ENCODE data around the gene TNNC1. TPM values are rescaled to one million over a fixed set of nuclear protein-coding genes. Genes with fewer than 3 reads are reported as not detected.

Gene TNNC1
- total RNA-seq (1,875 and 4,623 TPM in 2 replicates), polyA plus RNA-seq (1,312 and 3,313 TPM in 2 replicates)

GRCh38 chr3:52453496-52454249 is at the start of gene TNNC1:
TSS of gene TNNC1 (minus strand) at chr3:52454041. CDS start at chr3:52454015, 26 bp downstream.
- H3K4me1 ChIP-seq (ENCODE audit: low read depth), result peaks cover 49% of the 10 kb centered on the region
- H3K27me3 ChIP-seq, result no peaks in the 10 kb centered on the region
- H3K9me3 ChIP-seq (ENCODE audit: low read depth), result no peaks in the 10 kb centered on the region
- peaks cover 33% of the 10 kb centered on the region for H3K36me3 ChIP-seq
- peak within 1 kb of the TSS; percentile 59 for H3K4me3 ChIP-seq
- no peak for TF ChIP-seq CTCF (IDR thresholded peaks at IDR 0.05; ENCODE audit: low read depth, low read length)
- DNase-seq (ENCODE audit: low read depth in 1 of 2, low spot score in 1 of 2), result peak in 1 of 2 donors; percentile 90
- peak within 1 kb of the TSS; percentile 99 for H3K27ac ChIP-seq

- TF ChIP-seq CTCF (IDR thresholded peaks at IDR 0.05; ENCODE audit: low read depth, low read length), result no peak
- H3K27ac ChIP-seq, result no peak overlapping the region
- DNase-seq (ENCODE audit: low read depth in 1 of 2, low spot score in 1 of 2), result no peak
- no peaks in the 10 kb centered on the region for H3K4me1 ChIP-seq (ENCODE audit: low read depth)
- no peaks in the 10 kb centered on the region for H3K36me3 ChIP-seq
- no peaks in the 10 kb centered on the region for H3K9me3 ChIP-seq (ENCODE audit: low read depth)
- H3K27me3 ChIP-seq, result no peaks in the 10 kb centered on the region
- no peak overlapping the region for H3K4me3 ChIP-seq
Measured at GRCh38 chr3:52502808-52503350, 49.0 kb upstream of the TNNC1 start.

- H3K9me3 ChIP-seq (ENCODE audit: low read depth), result no peaks in the 10 kb centered on the region
Measured at GRCh38 chr3:52502001-52502400, 48.2 kb upstream of the TNNC1 start.

GRCh38 chr3:52501046-52501445 is 47.2 kb upstream of the TNNC1 start:
- TF ChIP-seq CTCF (IDR thresholded peaks at IDR 0.05; ENCODE audit: low read depth, low read length), result no peak
- no peaks in the 10 kb centered on the region for H3K27me3 ChIP-seq
- no peaks in the 10 kb centered on the region for H3K36me3 ChIP-seq
- H3K9me3 ChIP-seq (ENCODE audit: low read depth), result no peaks in the 10 kb centered on the region
- no peak for DNase-seq (ENCODE audit: low read depth in 1 of 2, low spot score in 1 of 2)
- H3K4me1 ChIP-seq (ENCODE audit: low read depth), result no peaks in the 10 kb centered on the region
- no peak overlapping the region for H3K4me3 ChIP-seq
- no peak overlapping the region for H3K27ac ChIP-seq

More at GRCh38 chr3:52502001-52502400, 48.2 kb upstream of the TNNC1 start:
- no peak overlapping the region for H3K4me3 ChIP-seq
- no peak for DNase-seq (ENCODE audit: low read depth in 1 of 2, low spot score in 1 of 2)
- no peaks in the 10 kb centered on the region for H3K36me3 ChIP-seq
- no peak for TF ChIP-seq CTCF (IDR thresholded peaks at IDR 0.05; ENCODE audit: low read depth, low read length)
- H3K27me3 ChIP-seq, result no peaks in the 10 kb centered on the region
- no peaks in the 10 kb centered on the region for H3K4me1 ChIP-seq (ENCODE audit: low read depth)
- no peak overlapping the region for H3K27ac ChIP-seq

GRCh38 chr3:52498137-52499054 is 44.6 kb upstream of the TNNC1 start:
- H3K4me1 ChIP-seq (ENCODE audit: low read depth), result no peaks in the 10 kb centered on the region
- no peak overlapping the region for H3K4me3 ChIP-seq
- H3K9me3 ChIP-seq (ENCODE audit: low read depth), result no peaks in the 10 kb centered on the region
- TF ChIP-seq CTCF (IDR thresholded peaks at IDR 0.05; ENCODE audit: low read depth, low read length), result no peak
- DNase-seq (ENCODE audit: low read depth in 1 of 2, low spot score in 1 of 2), result peak in 1 of 2 donors; percentile 94
- H3K27ac ChIP-seq, result no peak overlapping the region
- peaks cover under 1% of the 10 kb centered on the region for H3K36me3 ChIP-seq
- H3K27me3 ChIP-seq, result no peaks in the 10 kb centered on the region

Measured in cardiac muscle cell (in vitro differentiated cells and primary cell).